Liver (tissue), 3 donors: Measurements from ENCODE around the gene CAST.

Experiments
- JUND ChIP-seq, 2 donors: IDR thresholded peaks; 2 replicates each; pipeline ENCODE4 v1.6.1; 2016; ENCODE audit warnings: antibody characterized with exemption in 2 of 2
- RAD21 ChIP-seq, 2 donors: IDR thresholded peaks; 2 replicates each; pipeline ENCODE4 v1.6.1; 2016; ENCODE audit warnings: antibody characterized with exemption in 2 of 2, mild to moderate bottlenecking in 2 of 2
- RXRA ChIP-seq, 2 donors: IDR thresholded peaks; 2 replicates each; pipeline ENCODE4 v1.6.1; 2017 to 2018; ENCODE audit warnings: antibody characterized with exemption in 2 of 2, mild to moderate bottlenecking in 1 of 2
- SP1 ChIP-seq: IDR thresholded peaks from 2 replicates; pipeline ENCODE4 v1.6.1; 2018; ENCODE audit warnings: antibody characterized with exemption, mild to moderate bottlenecking
- YY1 ChIP-seq: IDR thresholded peaks from 2 replicates; pipeline ENCODE4 v1.6.1; 2016; ENCODE audit warnings: antibody characterized with exemption, mild to moderate bottlenecking
- TF ChIP-seq, protein P1 (sequence below): fragments of 150-350 bp; IDR thresholded peaks from 2 replicates; pipeline ENCODE4 v1.5.1; 2017; ENCODE audit warnings: improper control_type of control experiment, low read depth, low read length; ENCODE audit not compliant: missing input control
- TF ChIP-seq, protein P2 (sequence below): IDR thresholded peaks from 2 replicates; pipeline ENCODE4 v1.6.1; 2016; ENCODE audit warnings: antibody characterized with exemption, mild to moderate bottlenecking
- donor health status: healthy.
- donor health status: healthy.

DNA sequence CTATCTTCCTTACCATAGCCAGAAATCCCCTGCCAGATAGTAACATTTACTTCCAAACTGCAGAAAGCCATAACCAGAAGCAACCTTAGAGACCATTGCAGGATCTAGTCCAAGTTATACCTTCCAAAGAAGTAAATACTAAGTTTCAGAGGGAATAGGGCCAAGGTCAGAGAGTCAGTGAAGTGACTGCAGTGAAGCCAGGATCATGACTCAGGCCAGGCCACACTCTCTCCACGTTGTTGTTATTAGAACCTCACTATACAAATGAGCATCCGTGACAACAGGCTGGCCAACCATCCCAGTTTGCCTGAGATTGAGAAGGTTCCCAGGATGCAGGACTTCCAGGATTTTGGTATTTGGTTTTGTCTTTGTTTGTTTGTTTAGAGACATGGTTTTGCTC, 134.3 kb downstream of the CAST start:
- TF ChIP-seq YY1 (no peak), RXRA (IDR thresholded peaks at IDR 0.05) (no peak), RAD21 (IDR thresholded peaks at IDR 0.05) (no peak), JUND (IDR thresholded peaks at IDR 0.05) (no peak), SP1 (no peak)
- TF ChIP-seq, protein P1, sequence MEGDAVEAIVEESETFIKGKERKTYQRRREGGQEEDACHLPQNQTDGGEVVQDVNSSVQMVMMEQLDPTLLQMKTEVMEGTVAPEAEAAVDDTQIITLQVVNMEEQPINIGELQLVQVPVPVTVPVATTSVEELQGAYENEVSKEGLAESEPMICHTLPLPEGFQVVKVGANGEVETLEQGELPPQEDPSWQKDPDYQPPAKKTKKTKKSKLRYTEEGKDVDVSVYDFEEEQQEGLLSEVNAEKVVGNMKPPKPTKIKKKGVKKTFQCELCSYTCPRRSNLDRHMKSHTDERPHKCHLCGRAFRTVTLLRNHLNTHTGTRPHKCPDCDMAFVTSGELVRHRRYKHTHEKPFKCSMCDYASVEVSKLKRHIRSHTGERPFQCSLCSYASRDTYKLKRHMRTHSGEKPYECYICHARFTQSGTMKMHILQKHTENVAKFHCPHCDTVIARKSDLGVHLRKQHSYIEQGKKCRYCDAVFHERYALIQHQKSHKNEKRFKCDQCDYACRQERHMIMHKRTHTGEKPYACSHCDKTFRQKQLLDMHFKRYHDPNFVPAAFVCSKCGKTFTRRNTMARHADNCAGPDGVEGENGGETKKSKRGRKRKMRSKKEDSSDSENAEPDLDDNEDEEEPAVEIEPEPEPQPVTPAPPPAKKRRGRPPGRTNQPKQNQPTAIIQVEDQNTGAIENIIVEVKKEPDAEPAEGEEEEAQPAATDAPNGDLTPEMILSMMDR, result no peak
- TF ChIP-seq, protein P2, sequence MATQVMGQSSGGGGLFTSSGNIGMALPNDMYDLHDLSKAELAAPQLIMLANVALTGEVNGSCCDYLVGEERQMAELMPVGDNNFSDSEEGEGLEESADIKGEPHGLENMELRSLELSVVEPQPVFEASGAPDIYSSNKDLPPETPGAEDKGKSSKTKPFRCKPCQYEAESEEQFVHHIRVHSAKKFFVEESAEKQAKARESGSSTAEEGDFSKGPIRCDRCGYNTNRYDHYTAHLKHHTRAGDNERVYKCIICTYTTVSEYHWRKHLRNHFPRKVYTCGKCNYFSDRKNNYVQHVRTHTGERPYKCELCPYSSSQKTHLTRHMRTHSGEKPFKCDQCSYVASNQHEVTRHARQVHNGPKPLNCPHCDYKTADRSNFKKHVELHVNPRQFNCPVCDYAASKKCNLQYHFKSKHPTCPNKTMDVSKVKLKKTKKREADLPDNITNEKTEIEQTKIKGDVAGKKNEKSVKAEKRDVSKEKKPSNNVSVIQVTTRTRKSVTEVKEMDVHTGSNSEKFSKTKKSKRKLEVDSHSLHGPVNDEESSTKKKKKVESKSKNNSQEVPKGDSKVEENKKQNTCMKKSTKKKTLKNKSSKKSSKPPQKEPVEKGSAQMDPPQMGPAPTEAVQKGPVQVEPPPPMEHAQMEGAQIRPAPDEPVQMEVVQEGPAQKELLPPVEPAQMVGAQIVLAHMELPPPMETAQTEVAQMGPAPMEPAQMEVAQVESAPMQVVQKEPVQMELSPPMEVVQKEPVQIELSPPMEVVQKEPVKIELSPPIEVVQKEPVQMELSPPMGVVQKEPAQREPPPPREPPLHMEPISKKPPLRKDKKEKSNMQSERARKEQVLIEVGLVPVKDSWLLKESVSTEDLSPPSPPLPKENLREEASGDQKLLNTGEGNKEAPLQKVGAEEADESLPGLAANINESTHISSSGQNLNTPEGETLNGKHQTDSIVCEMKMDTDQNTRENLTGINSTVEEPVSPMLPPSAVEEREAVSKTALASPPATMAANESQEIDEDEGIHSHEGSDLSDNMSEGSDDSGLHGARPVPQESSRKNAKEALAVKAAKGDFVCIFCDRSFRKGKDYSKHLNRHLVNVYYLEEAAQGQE, result no peak
